GM12892 (cell line): Measurements from ENCODE around the gene RPA3.

Source experiments
- POLR2A ChIP-seq: IDR thresholded peaks from 2 replicates; pipeline ENCODE4 v1.6.1; 2011; ENCODE audit warnings: low read depth, low read length, control low read depth
- POLR2AphosphoS5 ChIP-seq: IDR thresholded peaks from 2 replicates; pipeline ENCODE4 v1.6.1; 2011; ENCODE audit warnings: low read depth, low read length, control low read depth
- TAF1 ChIP-seq: IDR thresholded peaks from 2 replicates; pipeline ENCODE4 v1.6.1; 2011; ENCODE audit warnings: low read depth, mild to moderate bottlenecking, control low read depth, low read length, borderline replicate concordance

DNA sequence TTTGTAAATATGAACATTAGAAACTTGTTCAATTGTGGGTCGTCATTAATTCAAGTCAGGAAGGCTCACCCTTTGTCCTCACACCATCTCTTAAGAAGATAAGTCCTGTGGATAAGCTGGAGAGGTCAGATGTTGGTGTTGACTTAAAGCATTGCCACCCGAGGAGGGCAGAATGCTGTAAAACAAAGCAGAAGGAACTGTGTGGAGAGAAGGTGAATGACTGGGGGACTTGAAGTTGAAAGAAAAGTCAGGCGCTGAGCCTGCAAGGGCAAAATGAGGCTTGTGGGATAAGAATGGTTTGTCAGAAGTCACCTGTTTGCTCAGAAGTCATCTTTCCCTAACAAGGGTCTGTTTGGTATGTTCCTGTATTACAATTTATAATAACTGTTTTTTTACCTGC is 9.1 kb downstream of the RPA3 start:
- TF ChIP-seq POLR2A (no peak), POLR2AphosphoS5 (no peak), TAF1 (no peak)
